GM18519 (cell line): ENCODE measurements around the gene ABHD5.
"Not testable (repeated sequence)": the region's sequence is repeated elsewhere in the genome, so short reads cannot be mapped to it uniquely, and the experiment has no call there.

Experiments used
- ATAC-seq: cut with Tn5 transposase; IDR thresholded peaks from one replicate; pipeline ENCODE4 v1.9.1; 2021; ENCODE audit warnings: mild to moderate bottlenecking, moderate library complexity; ENCODE audit not compliant: unreplicated experiment, low FRiP score

Gene ABHD5

GRCh38 chr3:43690400-43691119, at the start of gene ABHD5:
TSS of gene ABHD5 (plus strand) at chr3:43690938. CDS start at chr3:43690993, 55 bp downstream.
- peak; percentile 77 for ATAC-seq

GRCh38 chr3:43641306-43642114, 49.2 kb upstream of the ABHD5 start:
- ATAC-seq = no peak

- no peak for ATAC-seq
Observed at GRCh38 chr3:43644443-43644842, 46.3 kb upstream of the ABHD5 start.

- no peak for ATAC-seq
Observed at GRCh38 chr3:43647331-43648166, 43.2 kb upstream of the ABHD5 start.

- no peak for ATAC-seq
Observed at GRCh38 chr3:43648957-43649356, 41.8 kb upstream of the ABHD5 start.

GRCh38 chr3:43649365-43649968, 41.3 kb upstream of the ABHD5 start:
- ATAC-seq = no peak

- ATAC-seq = no peak
Observed at GRCh38 chr3:43650345-43650744, 40.4 kb upstream of the ABHD5 start.

GRCh38 chr3:43656390-43656789, 34.3 kb upstream of the ABHD5 start:
- ATAC-seq = not testable (repeated sequence)

- ATAC-seq = no peak
Observed at GRCh38 chr3:43659250-43659880, 31.4 kb upstream of the ABHD5 start.

- not testable (repeated sequence) for ATAC-seq
Observed at GRCh38 chr3:43661376-43661775, 29.4 kb upstream of the ABHD5 start.

- ATAC-seq = not testable (repeated sequence)
Observed at GRCh38 chr3:43665011-43665410, 25.7 kb upstream of the ABHD5 start.

GRCh38 chr3:43670635-43671522, 19.9 kb upstream of the ABHD5 start:
- ATAC-seq = no peak

- ATAC-seq = no peak
Observed at GRCh38 chr3:43674345-43675085, 16.2 kb upstream of the ABHD5 start.

- ATAC-seq = no peak
Observed at GRCh38 chr3:43675593-43675992, 15.1 kb upstream of the ABHD5 start.

- no peak for ATAC-seq
Observed at GRCh38 chr3:43676441-43676840, 14.3 kb upstream of the ABHD5 start.

- ATAC-seq = not testable (repeated sequence)
Observed at GRCh38 chr3:43678375-43678774, 12.4 kb upstream of the ABHD5 start.

- not testable (repeated sequence) for ATAC-seq
Observed at GRCh38 chr3:43678887-43679449, 11.8 kb upstream of the ABHD5 start.

- ATAC-seq = not testable (repeated sequence)
Observed at GRCh38 chr3:43680857-43681256, 9.9 kb upstream of the ABHD5 start.
